Measurements from ENCODE around the gene RHOU. TPM values are rescaled to one million over a fixed set of nuclear protein-coding genes. Genes with fewer than 3 reads are reported as not detected.

The RHOU gene
- total and polyA plus RNA-seq, 2 of the 13 experiments (the other 11 are each of a cell fraction or from before 2014, with no cell fraction given) = 11.9 to 18.5 TPM

- Histone ChIP-seq H3K4me2 (ENCODE audit: low read depth, low read length) (no peak overlapping the region), H3K4me1 (ENCODE audit: insufficient read depth, low read length) (peaks cover 24% of the 10 kb centered on the region; the same call in 1 of the 2 replicates), H3K27me3 (ENCODE audit: control insufficient read depth in 1 of 2, insufficient read depth in 2 of 2, low read length in 2 of 2) (no peaks in the 10 kb centered on the region; a peak in 1 of 5 replicates), H3K79me2 (ENCODE audit: insufficient read depth, low read length) (no peaks in the 10 kb centered on the region), H2AFZ (ENCODE audit: low read length) (no peak overlapping the region), H3K27ac (ENCODE audit: extremely low read length, insufficient read depth, low read length) (no peak overlapping the region), H4K20me1 (ENCODE audit: insufficient read depth, low read length) (no peaks in the 10 kb centered on the region), H3K4me3 (replicated peaks in 1 of 3; ENCODE audit: insufficient read depth in 1 of 3, low read depth in 2 of 3, low read length in 3 of 3) (no peak overlapping the region), H3K36me3 (replicated peaks in 1 of 2; ENCODE audit: control insufficient read depth in 1 of 2, insufficient read depth in 2 of 2, low read length in 2 of 2) (no peaks in the 10 kb centered on the region), H3K9ac (ENCODE audit: insufficient read depth, low read depth, low read length) (no peak overlapping the region), H3K9me3 (ENCODE audit: low read length) (no peaks in the 10 kb centered on the region)
- BruUV-seq (replicated peaks) = no TSS peak
- intact Hi-C loops (cut with micrococcal nuclease; ENCODE audit: unreplicated experiment) (loop anchor here (5.0 to 10.0 kb wide), 2 partner anchors 34 to 557 kb away; no protein-coding TSS in a partner anchor), in situ Hi-C loops (cut with HindIII; ENCODE audit: extremely low pct_ligation_motif_present, low pct_unique_long_range_greater_than_20kb) (loop anchor here (10.0 kb wide), 2 partner anchors 457 to 537 kb away; no protein-coding TSS in a partner anchor)
- ATAC-seq (no peak), FAIRE-seq (no peak), DNase-seq (ENCODE audit: low spot score) (no peak)
- ChIA-PET CTCF (ENCODE audit: low intra/inter-chr PET ratio, low total read pairs) (no interaction called here), POLR2A (no interaction called here)
- no peak for TF ChIP-seq ZBTB37 (CRISPR knock-in tag; IDR thresholded peaks at IDR 0.05)
- no peak for TF ChIP-seq NFE2L1 (CRISPR knock-in tag; IDR thresholded peaks at IDR 0.05; ENCODE audit: borderline replicate concordance)
- no peak for TF ChIP-seq KMT2B (CRISPR knock-in tag; IDR thresholded peaks at IDR 0.05)
- TF ChIP-seq STAT6 (CRISPR knock-in tag; IDR thresholded peaks at IDR 0.05; ENCODE audit: borderline replicate concordance) = no peak
- no peak for TF ChIP-seq ZNF44 (CRISPR knock-in tag; IDR thresholded peaks at IDR 0.05)
- TF ChIP-seq NONO (IDR thresholded peaks at IDR 0.05) = no peak
- TF ChIP-seq NONO (CRISPR knock-in tag; conservative IDR thresholded peaks at IDR 0.05) = no peak
- no peak for TF ChIP-seq JUNB (CRISPR knock-in tag; IDR thresholded peaks at IDR 0.05; ENCODE audit: borderline replicate concordance)
- TF ChIP-seq SALL2 (CRISPR knock-in tag; IDR thresholded peaks at IDR 0.05) = no peak
- no peak for TF ChIP-seq MNT (IDR thresholded peaks at IDR 0.05)
- 28% methylated on average over 1 of the region's 1 CpG for WGBS (ENCODE audit: low lambda C conversion rate)
Measured at GRCh38 chr1:228698017-228698329, 37.3 kb upstream of the RHOU start.

Measured in HepG2 (cell line).